Left colon (tissue), 2 donors: ENCODE data around the gene CAMK2N1. TPM values are rescaled to one million over a fixed set of nuclear protein-coding genes. Genes with fewer than 3 reads are reported as not detected.

ENCODE experiments used
- ATAC-seq: fragments of 200-7000 bp; cut with Tn5 transposase; one replicate; pipeline ENCODE4 v1.9.1; 2020; ENCODE audit warnings: mild to moderate bottlenecking, moderate library complexity
- DNase-seq, 2 donors: peaks; one replicate each; pipeline ENCODE4 v3.0.0-alpha.2; 2020
- intact Hi-C, 2 donors: fragments of 100-400 bp; cut with DNase I in 1 of 2; cut with micrococcal nuclease in 1 of 2; formaldehyde crosslinking; loops; one replicate each; pipeline versions ENCODE4 v1.11.2 to v1.14.0; 2022; cut with DNase I, micrococcal nuclease
- total RNA-seq, 2 donors: library from RNA; stranded (reverse); fragmentation: NEBNext Ultra II Directional; extraction: Animal tissue kit (Norgen Biotek cat#: 25700); gene quantifications; one replicate each; pipeline ENCODE4 v1.2.1, GENCODE V29; 2021
- donor health status: DM: no; HTN: no; CAD: no.
- donor health status: DM: yes; HTN: yes; CAD: no.

Gene CAMK2N1
- total RNA-seq, 2 donors from 2014 or later, result 194 to 242 TPM

DNA sequence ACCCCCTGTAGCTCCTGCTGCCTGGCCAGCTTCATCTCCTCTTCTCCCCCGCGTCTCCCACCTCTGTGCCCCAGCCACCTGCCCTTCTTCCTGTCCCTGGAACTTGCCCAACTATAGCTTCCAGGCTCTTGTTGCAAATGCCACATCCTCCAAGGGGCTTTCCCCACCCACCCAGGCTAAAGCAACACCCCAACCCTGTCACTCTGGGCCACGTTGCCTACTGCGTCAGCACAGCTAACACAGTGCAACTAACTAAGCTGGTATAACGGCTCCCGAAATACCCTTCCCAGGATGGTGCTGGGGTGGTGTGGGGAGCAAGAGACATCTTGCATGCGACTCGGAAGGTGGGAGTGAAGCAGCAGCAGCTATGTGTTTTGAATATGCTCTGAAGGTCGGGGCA lies 19.7 kb downstream of the CAMK2N1 start:
- ATAC-seq (no peak), DNase-seq (no peak)
- intact Hi-C loops, result no loop called here

DNA sequence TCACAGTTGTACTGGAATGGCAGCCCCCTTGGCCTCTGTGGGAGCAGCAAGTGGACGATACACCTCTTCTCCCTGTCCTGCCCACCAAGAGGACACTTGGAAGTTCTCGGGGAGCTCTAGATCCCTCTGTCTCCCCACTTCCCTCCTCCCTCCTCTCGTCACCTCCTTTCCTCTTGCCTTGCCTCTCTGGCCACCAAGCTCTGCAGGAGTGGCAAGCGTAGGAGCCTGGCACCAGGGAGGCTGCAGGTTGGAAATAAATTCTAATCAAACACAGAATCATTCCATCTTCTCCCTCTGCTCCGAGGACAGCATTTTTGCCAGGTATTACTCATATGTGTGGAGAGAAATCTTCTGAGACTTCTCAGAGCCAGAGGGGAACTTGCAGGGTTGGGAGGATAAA lies 20.8 kb downstream of the CAMK2N1 start:
- ATAC-seq, result no peak
- intact Hi-C loops, result no loop called here
- DNase-seq, result no peak

DNA sequence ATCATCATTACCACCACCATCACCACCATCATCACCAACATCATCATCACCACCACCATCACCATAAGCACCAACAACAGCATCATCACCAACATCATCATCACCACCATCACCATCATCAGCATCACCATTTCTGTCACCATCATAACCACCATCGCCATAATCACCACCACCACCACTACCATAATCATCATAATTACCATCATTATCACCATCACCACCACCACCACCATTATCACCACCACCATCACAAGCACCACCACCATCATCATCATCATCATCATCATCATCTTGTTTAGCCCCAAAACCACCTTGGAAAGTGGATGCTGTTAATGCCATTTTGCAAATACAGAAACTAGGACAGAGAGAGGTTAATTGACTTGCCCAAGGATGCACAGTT lies 22.5 kb downstream of the CAMK2N1 start:
- no peak for ATAC-seq
- intact Hi-C loops, result no loop called here

DNA sequence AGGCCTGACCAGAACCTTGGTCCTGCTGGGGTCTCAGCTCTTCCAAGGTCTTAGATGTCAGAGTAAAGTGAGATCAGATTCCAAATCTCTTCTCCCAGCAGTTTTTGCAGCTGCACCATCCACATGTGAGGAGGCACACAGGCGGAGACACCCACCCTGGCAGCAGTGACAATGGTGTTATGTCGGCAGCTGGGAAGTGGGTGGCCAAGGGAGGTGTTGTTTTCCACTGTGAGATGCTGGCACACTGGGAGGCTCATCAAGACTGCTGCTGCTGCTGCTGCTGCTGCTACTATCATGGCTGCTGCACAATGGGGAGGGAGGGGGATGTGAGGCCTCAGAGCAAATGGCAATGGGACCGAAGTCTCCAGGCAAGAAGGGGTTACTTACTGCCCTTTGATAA lies 23.6 kb downstream of the CAMK2N1 start:
- DNase-seq, result no peak
- ATAC-seq, result no peak
- intact Hi-C loops, result no loop called here

More for the DNA sequence above, 22.5 kb downstream of the CAMK2N1 start:
- DNase-seq, result no peak

DNA sequence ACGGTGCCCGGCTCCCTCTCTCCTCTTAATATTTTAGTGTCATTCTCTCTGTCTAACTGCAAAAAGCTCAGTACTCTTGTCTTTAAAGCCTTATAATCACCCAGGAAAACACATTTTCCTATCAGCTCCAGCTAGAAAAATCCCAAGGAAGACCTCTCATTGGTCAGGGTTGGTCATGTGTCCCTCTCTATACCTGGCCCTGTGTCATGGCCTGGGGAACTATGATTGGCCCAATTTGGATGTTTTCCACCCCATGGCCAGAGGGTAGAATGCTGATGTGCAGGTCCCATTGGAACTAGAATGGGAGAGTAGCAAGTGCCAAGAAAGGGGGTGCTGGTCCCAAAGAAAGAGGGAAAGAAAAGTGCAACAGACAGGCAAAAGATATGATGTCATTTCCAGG lies 27.3 kb downstream of the CAMK2N1 start:
- ATAC-seq (no peak), DNase-seq (no peak)
- intact Hi-C loops, result no loop called here

DNA sequence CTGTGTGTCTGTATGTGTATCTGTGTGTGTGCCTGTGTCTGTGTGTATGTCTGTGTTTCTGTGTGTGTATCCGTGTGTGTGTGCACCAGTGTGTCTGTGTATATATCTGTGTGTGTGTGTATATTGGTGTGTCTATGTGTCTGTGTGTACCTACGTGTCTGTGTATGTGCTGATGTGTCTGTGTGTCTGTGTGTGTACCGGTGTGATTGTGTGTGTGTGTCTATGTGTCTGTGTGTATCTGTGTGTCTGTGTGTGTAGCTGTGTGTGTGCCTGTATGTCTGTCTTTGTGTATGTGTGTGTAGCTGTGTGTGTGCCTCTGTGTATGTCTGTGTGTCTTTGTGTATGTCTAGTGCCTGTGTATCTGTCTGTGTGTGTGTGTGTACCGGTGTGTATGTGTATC lies 32.0 kb downstream of the CAMK2N1 start:
- DNase-seq (no peak), ATAC-seq (no peak)
- intact Hi-C loops, result no loop called here

DNA sequence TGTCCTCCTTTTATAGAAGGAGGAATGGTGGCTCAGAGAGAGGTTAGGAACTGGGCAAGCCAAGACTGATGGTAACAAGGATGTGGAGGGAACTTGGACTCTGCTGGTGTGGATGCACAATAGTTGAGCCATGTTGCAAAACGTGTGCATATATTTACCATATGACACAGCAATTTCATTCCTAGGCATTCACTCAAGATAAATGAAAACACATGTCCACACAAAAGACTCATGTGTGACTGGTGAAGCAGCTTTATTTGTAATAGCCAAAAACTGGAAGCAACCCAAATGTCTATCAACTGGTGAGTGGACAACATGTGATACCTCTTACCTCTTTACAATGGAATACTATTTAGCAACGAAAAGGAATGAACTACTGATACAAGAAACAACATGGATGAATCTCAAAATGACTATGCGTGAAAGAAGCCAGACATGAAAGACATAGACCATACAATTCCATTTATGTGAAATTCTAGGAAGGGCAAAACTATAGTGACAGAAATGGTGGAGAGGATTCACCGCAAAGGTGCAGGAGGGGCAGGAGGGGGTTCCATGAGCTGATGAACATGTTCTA lies 36.2 kb downstream of the CAMK2N1 start:
- ATAC-seq (no peak), DNase-seq (no peak)
- intact Hi-C loops, result no loop called here

DNA sequence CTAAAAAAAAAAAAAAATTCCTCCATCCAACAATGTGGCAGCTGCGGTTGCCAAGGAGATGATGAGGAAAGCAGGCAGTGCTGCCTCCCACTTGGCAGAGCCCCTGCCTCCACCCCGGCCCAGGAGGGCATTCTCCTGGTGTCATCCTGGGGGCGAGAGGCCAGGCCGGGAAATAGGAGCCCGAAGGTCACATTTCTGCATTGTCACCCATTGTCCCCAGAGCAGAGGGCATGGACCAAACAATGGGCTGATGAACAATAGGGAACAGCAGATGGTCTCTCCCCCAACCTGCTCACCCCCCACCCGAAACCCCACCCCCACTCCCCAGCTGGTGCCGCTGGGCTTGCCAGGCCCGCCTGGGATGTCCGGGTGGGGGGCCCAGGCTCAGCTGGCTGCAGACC lies 37.3 kb downstream of the CAMK2N1 start:
- DNase-seq (no peak), ATAC-seq (no peak)
- intact Hi-C loops, result no loop called here

DNA sequence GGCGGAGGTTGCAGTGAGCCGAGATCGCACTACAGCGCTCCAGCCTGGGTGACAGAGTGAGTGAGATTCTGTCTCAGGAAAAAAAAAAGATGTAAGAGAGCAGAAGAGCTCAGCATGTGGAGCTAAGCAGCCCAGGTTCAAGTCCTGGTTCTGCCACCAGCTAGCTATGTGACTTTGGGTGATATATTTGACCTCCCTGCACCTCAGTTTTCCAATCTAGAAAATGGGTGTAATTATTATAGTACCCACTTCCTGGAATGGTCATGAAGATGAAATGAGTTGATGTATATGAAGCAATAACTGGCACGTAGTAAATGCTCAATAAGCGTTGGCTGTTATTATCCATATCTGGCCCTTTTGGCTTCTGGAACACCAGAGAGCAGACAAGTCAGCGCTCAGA lies 38.2 kb downstream of the CAMK2N1 start:
- ATAC-seq, result no peak
- no peak for DNase-seq
- intact Hi-C loops, result no loop called here

DNA sequence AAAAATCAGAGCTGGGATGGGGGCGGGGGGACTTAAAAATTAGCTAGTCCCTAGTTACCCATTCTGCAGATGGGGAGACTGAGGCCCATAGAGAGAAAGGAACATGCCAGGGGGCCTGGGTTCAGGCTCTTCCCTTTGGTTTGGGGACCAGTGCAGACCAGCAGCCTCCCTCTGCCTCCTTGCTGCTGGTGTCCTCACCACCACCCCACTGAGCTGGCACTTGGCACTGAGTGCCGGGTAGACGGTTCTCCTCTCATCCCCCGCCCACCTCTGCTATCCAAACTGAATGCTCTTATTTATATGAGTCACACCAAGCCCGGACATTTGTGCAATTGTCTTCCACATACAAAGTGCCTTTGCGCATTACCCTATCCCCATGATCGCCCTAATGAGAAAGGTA lies 39.2 kb downstream of the CAMK2N1 start:
- DNase-seq (no peak), ATAC-seq (no peak)
- intact Hi-C loops, result no loop called here

DNA sequence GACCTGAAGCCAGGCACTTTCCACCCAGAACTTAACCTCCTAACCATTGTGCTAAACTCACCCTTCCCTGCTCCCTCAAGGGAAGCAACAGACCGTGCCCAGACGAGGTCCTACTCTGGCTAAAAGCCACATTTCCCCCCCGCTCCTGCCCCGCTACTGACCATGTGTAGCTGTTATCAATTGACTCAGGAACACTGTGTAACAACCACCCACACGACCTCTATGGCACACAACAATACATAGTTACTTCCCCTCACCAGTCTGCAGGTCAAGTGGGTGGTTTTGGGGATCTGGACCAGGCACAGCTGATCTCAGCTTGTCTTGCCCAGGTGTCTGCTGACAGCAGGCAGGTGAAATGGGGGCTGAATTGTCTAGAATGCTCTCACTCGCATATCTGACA lies 40.1 kb downstream of the CAMK2N1 start:
- intact Hi-C loops, result no loop called here
- ATAC-seq (no peak), DNase-seq (no peak)

DNA sequence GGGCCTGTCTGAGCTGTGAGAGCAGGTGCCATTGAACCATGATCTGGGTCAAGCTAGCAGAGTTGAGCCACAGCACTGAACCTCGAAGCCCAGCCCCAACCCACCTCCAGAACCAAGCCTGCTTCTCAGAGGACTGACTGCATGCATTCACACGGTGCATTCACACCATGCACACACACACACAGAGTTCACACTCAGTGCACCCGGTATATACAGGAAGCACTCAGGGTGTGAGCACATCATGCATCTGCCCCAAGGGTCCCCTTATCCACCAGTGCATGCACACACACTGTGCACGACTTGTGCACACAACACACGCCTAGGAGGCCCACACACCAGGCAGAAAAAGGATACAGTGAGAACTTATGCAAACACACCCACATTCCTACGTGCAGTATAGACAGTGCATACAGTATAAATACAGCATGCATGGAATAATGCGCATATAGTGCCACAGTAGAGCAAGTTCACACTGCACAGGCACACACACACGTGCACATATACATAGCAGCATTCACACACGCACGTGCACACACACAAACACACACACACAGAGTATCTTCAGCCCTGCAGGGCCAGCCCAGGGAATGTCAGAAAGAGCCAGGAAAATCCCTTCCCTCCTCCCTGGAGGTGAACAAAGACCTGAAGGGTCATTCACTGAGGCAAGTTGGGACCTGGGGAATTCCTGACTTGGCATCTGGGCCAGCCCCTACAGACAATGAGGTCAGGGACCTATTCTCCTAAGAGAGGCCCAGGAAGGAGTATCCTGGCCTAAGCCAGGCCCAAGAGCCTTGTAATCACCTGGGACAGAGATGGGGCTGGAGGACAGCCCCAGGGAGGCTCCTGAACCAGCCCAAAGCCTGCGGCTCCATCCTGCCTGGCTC lies 42.1 kb downstream of the CAMK2N1 start:
- intact Hi-C loops, result no loop called here
- ATAC-seq (no peak), DNase-seq (no peak)

DNA sequence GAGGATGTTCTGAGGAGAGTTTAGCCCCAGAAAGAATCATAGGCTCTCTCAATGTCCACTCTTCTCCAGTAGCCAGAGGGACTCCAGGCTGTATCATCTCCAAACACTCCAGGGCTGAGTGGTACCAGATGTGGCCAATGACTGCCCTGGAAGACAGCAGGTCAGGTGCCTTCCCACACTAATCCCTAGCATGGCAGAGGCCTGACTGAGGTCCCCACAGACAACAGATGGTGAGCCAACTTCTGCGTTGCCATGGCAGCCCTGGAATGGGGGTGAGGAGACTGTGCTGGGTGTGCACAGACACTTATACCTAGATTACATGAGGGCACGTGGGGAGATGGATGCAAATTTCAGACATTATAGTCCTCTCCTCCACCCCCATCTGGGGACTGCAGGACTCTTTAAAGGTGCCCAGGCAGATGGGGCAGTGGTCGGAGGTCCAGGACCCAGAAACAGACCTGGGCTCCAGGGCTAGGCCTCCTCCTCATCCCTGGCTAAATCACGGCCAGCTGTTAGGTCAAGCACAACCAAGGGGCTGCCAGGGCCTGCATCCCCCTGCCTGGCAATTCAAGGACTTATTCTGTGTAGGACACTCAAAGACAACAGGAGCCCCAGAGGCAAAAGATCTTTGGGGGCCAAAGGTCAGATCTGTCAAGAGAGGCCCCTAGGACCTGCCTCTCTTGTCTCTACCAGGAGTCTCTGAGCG lies 42.9 kb downstream of the CAMK2N1 start:
- no peak for DNase-seq
- intact Hi-C loops, result no loop called here
- ATAC-seq, result no peak

DNA sequence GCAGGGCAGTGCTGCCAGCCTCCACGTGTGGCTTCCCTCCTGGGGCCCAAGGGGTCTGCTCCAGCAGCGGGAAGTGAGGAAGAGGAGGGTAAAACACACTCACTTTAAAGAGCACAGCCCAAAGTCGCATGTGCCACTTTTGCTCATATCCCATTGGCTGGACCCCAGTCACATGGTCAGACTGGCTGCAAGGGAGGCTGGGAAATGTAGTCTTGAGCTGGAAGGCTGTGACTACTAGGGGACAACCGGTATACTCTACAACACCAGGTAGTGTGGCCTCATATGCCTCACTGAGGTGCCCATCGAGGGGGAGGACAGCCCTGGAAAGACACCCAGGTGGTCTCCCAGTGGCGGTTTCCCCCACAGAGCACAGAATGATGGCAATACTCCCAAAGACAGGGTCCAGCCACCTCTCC lies 45.2 kb downstream of the CAMK2N1 start:
- ATAC-seq (peak; percentile 86), DNase-seq (peak; percentile 40 to 47)
- intact Hi-C loops, result no loop called here

DNA sequence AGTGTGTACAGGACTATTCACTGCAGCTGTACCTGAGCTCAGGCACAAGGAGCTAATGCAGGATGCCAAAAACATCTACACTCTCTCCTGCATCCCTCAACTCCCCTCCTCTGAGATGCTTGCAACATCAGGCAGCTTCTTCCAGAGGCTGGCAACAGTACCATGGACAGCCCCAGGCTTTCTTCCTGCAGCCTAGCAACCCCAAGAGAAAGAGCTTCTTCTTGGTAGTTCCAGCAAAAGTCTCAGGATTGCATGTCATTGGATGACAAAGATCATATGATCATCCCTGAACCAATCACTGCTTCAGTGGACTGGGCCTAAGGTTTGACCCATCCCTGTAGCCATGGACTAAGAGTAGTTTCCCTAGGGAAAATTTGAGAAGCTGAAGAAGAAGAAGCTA lies 46.7 kb downstream of the CAMK2N1 start:
- intact Hi-C loops, result no loop called here
- ATAC-seq (no peak), DNase-seq (no peak)

DNA sequence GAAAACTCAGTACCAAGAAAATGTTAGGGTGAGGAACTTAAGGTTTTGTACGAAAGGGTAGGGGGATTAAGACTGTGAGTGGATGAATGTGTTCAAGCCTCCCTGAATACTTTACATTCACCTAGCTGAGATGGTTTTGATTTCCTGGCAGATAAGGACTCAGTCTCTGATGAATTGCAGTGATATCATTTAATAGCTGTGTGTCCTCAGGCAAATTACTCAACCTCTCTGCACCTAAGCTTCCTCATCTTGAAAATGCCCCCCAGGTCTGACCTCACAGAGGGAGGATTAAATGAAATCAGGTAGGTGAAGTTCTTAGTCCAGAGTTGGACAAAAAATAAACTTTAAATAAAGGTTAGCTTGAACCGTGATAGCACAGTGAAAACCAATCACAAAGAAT lies 48.4 kb downstream of the CAMK2N1 start:
- ATAC-seq, result no peak
- intact Hi-C loops, result no loop called here
- DNase-seq, result no peak

DNA sequence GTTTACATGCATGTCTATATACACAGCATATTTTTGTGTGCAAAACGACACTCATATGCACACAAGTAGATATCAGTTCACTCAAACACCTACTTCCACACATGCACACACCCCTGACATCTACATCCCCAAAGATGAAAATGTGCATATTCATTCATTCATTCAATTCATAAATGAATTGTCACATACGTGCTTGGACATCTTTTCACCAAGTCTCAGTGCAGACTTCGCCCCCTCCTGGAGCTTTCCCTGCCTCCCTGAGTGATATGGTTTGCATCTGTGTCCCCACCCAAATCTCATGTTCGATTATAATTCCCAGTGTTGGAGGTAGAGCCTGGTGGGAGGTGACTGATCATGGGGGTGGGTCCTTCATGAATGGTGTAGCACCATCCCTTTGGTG lies 53.1 kb downstream of the CAMK2N1 start:
- intact Hi-C loops, result no loop called here
- no peak for DNase-seq
- no peak for ATAC-seq
